NCI-H345 (cell line): ENCODE data around the gene PIK3C3.
A peak's percentile ranks its signal among the peaks of the same experiment; 100 is the strongest.

Experiments
- DNase-seq: peaks from one replicate; lab custom pipeline; 2025; lab: John Stamatoyannopoulos, UW

The PIK3C3 gene

DNA sequence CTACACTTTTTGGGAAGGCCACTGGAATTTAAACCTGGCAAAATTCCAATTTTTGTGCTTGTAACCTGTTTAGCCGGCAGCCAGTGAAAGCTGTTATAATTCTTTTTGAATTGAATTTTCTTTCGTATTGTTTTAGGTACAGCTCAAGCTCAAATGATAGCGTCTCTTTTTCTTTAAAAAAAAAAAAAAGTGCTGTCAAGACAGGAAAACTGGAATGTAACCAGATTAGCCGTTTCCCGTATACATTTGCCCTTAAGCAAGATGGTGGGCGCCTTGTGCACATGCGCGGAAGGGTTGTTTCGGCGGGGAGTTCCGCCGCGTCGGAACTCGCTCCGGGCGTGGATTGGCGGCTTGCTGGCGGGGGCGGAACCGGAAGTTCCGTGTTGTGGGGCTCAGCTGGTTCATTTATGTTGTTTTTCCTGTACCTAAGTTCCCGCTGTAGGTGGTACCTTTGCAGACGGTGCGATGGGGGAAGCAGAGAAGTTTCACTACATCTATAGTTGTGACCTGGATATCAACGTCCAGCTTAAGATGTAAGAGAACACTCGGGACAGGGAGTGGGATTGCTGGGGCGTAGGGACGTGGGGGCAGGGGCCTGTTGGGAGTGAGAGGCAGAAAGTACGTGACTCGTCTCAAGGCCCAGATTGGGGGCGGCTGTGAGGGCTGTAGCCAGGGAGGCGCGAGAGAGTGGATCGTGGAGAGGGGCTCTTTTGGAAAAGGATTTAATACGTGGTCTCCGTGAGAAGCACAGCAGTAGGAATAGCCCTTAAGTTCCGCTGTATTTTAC, at the start of gene PIK3C3:
PIK3C3 (plus strand) TSS at position 408 of the 787 bp plus-strand sequence; CDS start at position 466, 58 bp downstream.
- DNase-seq = peak; percentile 97

GRCh38 chr18:41905786-41906527, 49.1 kb upstream of the PIK3C3 start:
- DNase-seq = no peak

DNA sequence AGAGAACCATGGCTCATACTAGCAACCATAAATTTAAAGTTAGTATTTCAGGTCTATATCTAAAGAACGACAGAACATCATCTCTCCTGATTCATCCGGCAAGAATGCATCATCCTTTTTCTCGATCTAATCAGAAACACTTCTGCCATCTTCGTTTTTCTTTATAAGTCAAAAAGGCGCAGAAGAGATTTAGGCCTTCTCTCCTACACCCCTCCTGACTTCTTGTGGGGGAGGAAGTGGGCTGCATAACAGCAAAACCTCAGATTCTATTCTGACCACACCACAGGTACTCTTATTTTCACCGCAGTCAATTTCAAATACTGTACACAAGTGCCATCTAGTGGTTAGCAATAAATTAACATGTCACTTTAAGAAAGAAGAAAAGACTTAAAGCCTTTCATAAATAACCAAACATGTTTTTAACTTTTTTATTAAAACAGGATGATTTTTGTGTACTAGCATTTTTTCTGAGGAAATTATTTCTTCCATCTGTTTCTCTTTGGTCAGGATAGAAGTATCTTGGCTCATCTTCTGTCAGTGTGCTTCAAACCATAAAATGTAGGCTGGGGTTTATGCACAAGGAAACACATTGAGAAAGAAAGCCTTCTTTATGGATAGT, 48.4 kb upstream of the PIK3C3 start:
- peak; percentile 29 for DNase-seq

- no peak for DNase-seq
Measured at GRCh38 chr18:41917181-41917580, 37.9 kb upstream of the PIK3C3 start.

DNA sequence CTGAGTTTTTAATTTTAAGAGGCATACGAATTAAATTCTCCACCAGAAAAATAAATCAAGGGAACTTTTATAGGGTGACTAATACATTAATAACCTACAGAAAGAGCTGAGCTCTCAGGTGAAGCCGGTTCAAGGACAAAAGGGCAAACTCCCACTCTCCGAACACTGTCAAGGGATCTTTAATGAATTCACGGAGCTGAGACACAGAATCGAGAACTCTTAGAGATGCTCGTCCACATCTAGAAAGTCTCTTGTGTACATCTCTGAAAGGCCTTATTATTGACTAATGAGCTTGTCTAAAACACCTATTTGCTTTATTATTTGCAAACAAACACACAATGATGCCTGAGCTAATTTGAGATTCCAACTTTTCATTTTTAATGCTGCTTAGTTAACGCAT, 33.3 kb upstream of the PIK3C3 start:
- DNase-seq = no peak

GRCh38 chr18:41922176-41922575, 32.9 kb upstream of the PIK3C3 start:
- DNase-seq = no peak

- no peak for DNase-seq
Measured at GRCh38 chr18:41922841-41923240, 32.2 kb upstream of the PIK3C3 start.

DNA sequence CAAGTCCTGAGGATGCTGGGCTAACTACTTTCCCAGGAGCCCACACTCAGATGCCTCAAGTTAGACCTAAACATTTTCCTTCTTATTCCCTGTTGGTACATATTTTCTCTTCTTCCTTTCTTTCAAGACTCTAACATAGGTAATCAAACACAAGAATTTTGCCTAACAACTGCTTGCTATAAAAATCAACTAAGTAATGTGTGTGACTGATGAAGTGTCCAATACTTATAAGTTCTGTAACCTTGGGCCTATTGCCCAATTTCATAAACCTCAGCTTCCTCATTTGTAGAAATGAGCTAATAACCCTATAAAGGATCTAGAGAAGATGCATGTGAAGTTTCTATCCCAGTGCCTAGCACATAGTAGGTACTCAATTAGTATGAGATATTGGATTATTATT, 31.6 kb upstream of the PIK3C3 start:
- no peak for DNase-seq

DNA sequence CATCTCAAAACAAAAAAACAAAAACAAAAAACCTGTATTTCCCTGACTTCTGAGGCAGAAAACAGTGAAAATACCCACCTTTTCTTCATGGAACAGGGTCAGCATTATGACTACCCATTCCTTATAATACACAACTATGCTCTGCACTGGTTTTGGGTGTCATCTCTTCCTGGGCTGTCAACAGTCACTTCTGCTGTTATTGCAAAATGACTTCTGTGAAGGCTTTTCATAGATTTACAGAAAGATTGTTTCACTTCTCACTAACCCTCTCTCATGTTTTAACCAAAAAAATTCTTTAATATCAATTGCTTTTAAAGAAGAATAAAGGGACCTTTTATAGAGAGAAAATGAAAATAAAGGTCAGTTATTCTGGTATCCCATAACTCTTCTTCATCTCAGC, 26.5 kb upstream of the PIK3C3 start:
- DNase-seq = no peak

- DNase-seq = no peak
Measured at GRCh38 chr18:41932899-41933298, 22.1 kb upstream of the PIK3C3 start.

DNA sequence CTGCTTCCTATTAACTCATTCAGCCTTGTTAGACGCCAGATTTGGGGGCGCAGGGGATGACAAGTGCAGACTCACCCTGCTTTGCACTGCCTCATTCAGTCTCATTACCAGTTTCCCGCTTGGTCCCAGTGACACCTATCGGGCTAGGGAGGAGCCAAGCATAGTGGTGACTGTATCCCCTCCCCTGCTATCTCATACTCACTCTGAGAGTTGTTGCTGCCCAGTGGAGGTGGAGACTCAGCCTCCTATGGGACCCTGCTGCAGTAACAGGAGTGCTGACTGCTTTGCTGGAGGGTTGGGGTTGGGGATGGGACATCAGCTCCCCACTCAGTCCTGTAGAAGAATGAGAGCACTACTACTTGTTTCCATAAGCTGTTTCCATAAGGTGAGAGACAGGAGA, 21.3 kb upstream of the PIK3C3 start:
- DNase-seq = no peak

- DNase-seq = no peak
Measured at GRCh38 chr18:41936471-41937134, 18.4 kb upstream of the PIK3C3 start.

DNA sequence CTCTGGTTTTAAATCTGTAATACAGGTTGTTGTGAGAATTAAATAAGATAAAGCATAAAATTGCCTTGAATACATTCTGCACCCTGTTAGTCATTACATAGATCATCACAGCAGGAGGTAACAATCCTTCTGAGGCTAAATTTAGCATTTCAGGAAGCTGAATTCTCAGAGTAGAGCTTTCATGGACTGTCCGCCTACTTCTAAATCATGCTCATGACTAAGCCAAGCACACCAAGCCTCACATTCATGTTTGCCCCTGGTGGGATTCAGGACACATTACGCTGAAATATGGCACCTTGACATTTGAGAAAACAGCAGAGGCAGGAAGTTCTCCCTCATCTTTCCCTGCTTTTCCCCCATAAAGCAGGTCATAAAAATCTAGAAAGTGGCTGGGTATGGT, 16.6 kb upstream of the PIK3C3 start:
- DNase-seq = no peak

- DNase-seq = no peak
Measured at GRCh38 chr18:41939326-41939725, 15.7 kb upstream of the PIK3C3 start.

DNA sequence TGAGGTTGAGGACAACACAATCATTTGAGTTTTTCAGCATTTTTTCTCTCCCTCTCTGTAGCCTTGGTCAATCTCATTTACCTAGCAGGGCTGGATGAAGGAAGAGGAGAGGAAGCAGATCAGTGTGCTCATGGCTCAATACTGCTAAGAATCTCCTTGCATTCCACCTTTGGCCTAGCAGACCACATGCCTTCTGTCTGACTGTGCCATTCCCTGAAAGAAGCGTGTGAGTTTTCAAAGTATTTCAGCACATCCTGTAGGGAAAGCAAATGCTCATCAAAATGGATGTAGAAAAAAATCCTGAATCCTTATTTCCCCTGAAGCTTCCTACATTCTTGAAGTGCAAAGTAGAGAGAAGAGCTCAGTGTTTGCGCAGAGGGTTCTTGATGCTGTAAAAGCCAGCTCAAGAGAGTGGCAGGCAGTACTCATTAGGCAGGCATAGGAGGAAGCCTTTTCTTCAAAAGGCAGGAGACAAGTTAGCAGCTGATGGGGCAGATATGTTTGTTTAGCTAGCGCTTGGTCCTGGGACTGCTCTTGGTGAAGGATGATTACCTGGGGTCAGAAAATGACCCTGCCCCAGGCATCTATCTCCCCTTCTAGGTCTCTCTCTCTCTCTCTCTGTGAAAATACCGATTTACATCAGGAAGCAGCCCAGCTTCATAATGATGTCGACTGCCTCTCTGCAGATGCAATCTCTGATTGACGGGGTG, 14.4 kb upstream of the PIK3C3 start:
- no peak for DNase-seq

GRCh38 chr18:41942254-41942653, 12.8 kb upstream of the PIK3C3 start:
- no peak for DNase-seq

GRCh38 chr18:41948544-41949110, 6.4 kb upstream of the PIK3C3 start:
- DNase-seq = no peak

DNA sequence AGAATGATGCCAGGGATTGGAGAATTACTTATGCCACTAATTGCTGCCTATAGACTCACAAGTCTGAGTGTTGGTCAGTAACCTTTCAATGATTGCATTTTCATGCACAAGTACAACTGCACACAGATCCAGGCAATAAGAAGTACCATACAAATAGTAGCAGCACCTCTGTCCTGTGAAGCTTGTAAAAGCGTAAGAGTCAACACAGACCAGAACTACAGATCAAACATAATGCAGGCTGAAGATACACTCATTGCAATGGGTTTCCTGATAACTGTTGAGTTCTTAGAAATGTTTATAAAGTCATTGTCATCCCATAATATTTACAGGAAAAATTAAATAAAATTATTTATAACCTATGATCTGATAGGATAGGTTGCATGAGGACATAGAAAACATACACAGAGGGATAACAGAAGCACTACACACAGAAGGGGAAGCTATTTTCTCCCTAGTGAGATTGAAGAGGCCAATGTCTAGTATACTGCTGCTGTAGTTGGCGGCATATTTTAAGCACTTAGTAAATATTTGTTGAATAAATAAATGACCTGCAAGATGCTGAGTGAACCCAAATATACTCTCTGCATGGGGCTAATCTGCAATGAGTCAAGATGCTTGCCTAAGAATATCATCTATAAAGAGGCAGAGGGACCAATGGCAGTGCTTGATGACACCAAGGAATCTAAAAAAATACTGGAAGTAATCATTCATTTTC, 5.7 kb upstream of the PIK3C3 start:
- no peak for DNase-seq

DNA sequence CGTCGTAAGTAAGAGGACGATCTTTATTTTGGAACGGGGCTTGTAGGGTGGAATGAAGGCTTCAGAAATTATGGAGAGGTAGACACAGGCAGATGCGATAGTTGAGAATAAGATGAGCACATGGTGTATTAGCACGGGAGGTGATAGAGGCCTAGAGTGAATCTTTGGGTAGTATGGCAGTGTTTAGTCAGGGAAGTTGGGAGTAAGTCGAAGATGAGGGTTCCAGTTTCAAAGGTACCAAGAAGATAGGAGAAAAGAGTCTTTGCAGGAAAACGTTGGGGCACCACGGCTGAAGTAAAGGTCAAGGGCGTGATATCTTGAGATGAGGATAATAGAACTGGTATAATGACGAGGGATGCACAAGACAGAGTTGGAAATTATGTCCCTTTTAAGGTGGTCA, 654 bp downstream of the PIK3C3 start:
- no peak for DNase-seq

GRCh38 chr18:41959045-41959444, 4.0 kb downstream of the PIK3C3 start:
- no peak for DNase-seq
